ENCODE results near the gene ENOSF1.

GRCh38 chr18:644395-645004 lies 67.9 kb downstream of the ENOSF1 start:
- TF ChIP-seq CTCF (IDR thresholded peaks at IDR 0.05) (no peak), POLR2A (IDR thresholded peaks at IDR 0.05) (no peak)

All from heart left ventricle (tissue), 13 donors.